ENCODE results near the gene TBRG4.

- no peak for TF ChIP-seq ZNF565 (CRISPR knock-in tag; conservative IDR thresholded peaks at IDR 0.05; ENCODE audit: low read depth)
- TF ChIP-seq, protein P1, sequence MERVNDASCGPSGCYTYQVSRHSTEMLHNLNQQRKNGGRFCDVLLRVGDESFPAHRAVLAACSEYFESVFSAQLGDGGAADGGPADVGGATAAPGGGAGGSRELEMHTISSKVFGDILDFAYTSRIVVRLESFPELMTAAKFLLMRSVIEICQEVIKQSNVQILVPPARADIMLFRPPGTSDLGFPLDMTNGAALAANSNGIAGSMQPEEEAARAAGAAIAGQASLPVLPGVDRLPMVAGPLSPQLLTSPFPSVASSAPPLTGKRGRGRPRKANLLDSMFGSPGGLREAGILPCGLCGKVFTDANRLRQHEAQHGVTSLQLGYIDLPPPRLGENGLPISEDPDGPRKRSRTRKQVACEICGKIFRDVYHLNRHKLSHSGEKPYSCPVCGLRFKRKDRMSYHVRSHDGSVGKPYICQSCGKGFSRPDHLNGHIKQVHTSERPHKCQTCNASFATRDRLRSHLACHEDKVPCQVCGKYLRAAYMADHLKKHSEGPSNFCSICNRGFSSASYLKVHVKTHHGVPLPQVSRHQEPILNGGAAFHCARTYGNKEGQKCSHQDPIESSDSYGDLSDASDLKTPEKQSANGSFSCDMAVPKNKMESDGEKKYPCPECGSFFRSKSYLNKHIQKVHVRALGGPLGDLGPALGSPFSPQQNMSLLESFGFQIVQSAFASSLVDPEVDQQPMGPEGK (CRISPR knock-in tag; IDR thresholded peaks at IDR 0.05; ENCODE audit: borderline replicate concordance) = no peak
- TF ChIP-seq ISL1 (CRISPR knock-in tag; IDR thresholded peaks at IDR 0.05) = no peak
- TF ChIP-seq POU6F1 (CRISPR knock-in tag; IDR thresholded peaks at IDR 0.05; ENCODE audit: borderline replicate concordance, low read depth) = no peak
- no peak for TF ChIP-seq ZFP30 (CRISPR knock-in tag; IDR thresholded peaks at IDR 0.05)
These were observed 29.3 kb upstream of the TBRG4 start for GRCh38 chr7:45140827-45141226.
